Liver (tissue), 9 donors: Measurements from ENCODE around the gene PALMD. TPM values are rescaled to one million over a fixed set of nuclear protein-coding genes. Genes with fewer than 3 reads are reported as not detected.

Experiments
- DNase-seq: peaks from one replicate; pipeline ENCODE4 v3.0.0-alpha.2; 2017; ENCODE audit warnings: low spot score
- H3K27ac ChIP-seq, 2 donors: one replicate each; pipeline ENCODE4 v1.7.0; 2013; ENCODE audit warnings: inconsistent platforms in 2 of 2, low read length in 2 of 2, control low read depth in 1 of 2, low read depth in 1 of 2, mild to moderate bottlenecking in 1 of 2
- H3K27me3 ChIP-seq, 4 donors: one replicate each; pipeline versions ENCODE4 v1.6.1 to v1.7.0; 2013; ENCODE audit warnings: low read length in 3 of 4, inconsistent platforms in 1 of 4, mild to moderate bottlenecking in 1 of 4, moderate library complexity in 1 of 4; ENCODE audit not compliant: control insufficient read depth in 4 of 4, insufficient read depth in 4 of 4
- H3K36me3 ChIP-seq, 4 donors: one replicate each; pipeline versions ENCODE4 v1.6.1 to v1.7.0; 2013; ENCODE audit warnings: low read length in 3 of 4, mild to moderate bottlenecking in 3 of 4, low read depth in 1 of 4, moderate library complexity in 1 of 4; ENCODE audit not compliant: control insufficient read depth in 4 of 4, insufficient read depth in 3 of 4
- H3K4me1 ChIP-seq, 4 donors: one replicate each; pipeline versions ENCODE4 v1.6.1 to v1.7.0; 2013; ENCODE audit warnings: low read length in 3 of 4, mild to moderate bottlenecking in 3 of 4, moderate library complexity in 1 of 4; ENCODE audit not compliant: control insufficient read depth in 4 of 4, insufficient read depth in 4 of 4
- H3K4me3 ChIP-seq, 3 donors: one replicate each; pipeline versions ENCODE4 v1.6.1 to v1.7.0; 2013; ENCODE audit warnings: low read length in 3 of 3, control low read depth in 1 of 3, low read depth in 1 of 3, mild to moderate bottlenecking in 1 of 3
- H3K9ac ChIP-seq, 2 donors: one replicate each; pipeline ENCODE4 v1.7.0; 2013; ENCODE audit warnings: low read length in 2 of 2, mild to moderate bottlenecking in 2 of 2, moderate library complexity in 2 of 2, control low read depth in 1 of 2, low read depth in 1 of 2
- H3K9me3 ChIP-seq, 4 donors: one replicate each; pipeline versions ENCODE4 v1.6.1 to v1.7.0; 2013; ENCODE audit warnings: low read length in 3 of 4; ENCODE audit not compliant: control insufficient read depth in 4 of 4
- EGR1 ChIP-seq, 2 donors: IDR thresholded peaks; 2 replicates each; pipeline ENCODE4 v1.6.1; 2016 to 2018; ENCODE audit warnings: antibody characterized with exemption in 2 of 2, low read depth in 2 of 2
- FOXA1 ChIP-seq: IDR thresholded peaks from 2 replicates; pipeline ENCODE4 v1.6.1; 2016; ENCODE audit warnings: antibody characterized with exemption
- GABPA ChIP-seq, 2 donors: IDR thresholded peaks in 1 of 2; conservative IDR thresholded peaks in 1 of 2; 2 replicates each; pipeline ENCODE4 v1.6.1; 2016; ENCODE audit warnings: antibody characterized with exemption in 2 of 2, mild to moderate bottlenecking in 1 of 2, moderate library complexity in 1 of 2
- HNF4A ChIP-seq, 2 donors: conservative IDR thresholded peaks; 2 replicates each; pipeline ENCODE4 v1.6.1; 2016; ENCODE audit warnings: antibody characterized with exemption in 2 of 2, mild to moderate bottlenecking in 2 of 2
- HNF4G ChIP-seq: IDR thresholded peaks from 2 replicates; pipeline ENCODE4 v1.6.1; 2016; ENCODE audit warnings: antibody characterized with exemption
- MAX ChIP-seq: IDR thresholded peaks from 2 replicates; pipeline ENCODE4 v1.6.1; 2016; ENCODE audit warnings: antibody characterized with exemption
- NR2F2 ChIP-seq: IDR thresholded peaks from 2 replicates; pipeline ENCODE4 v1.6.1; 2016; ENCODE audit warnings: antibody characterized with exemption
- RAD21 ChIP-seq, 2 donors: IDR thresholded peaks; 2 replicates each; pipeline ENCODE4 v1.6.1; 2016; ENCODE audit warnings: antibody characterized with exemption in 2 of 2, mild to moderate bottlenecking in 2 of 2
- RXRA ChIP-seq, 2 donors: IDR thresholded peaks; 2 replicates each; pipeline ENCODE4 v1.6.1; 2017 to 2018; ENCODE audit warnings: antibody characterized with exemption in 2 of 2, mild to moderate bottlenecking in 1 of 2
- SP1 ChIP-seq: IDR thresholded peaks from 2 replicates; pipeline ENCODE4 v1.6.1; 2018; ENCODE audit warnings: antibody characterized with exemption, mild to moderate bottlenecking
- TAF1 ChIP-seq: conservative IDR thresholded peaks from 2 replicates; pipeline ENCODE4 v1.6.1; 2016; ENCODE audit warnings: antibody characterized with exemption, mild to moderate bottlenecking
- YY1 ChIP-seq: IDR thresholded peaks from 2 replicates; pipeline ENCODE4 v1.6.1; 2016; ENCODE audit warnings: antibody characterized with exemption, mild to moderate bottlenecking
- whole genome bisulfite sequencing: extraction: QIAGEN DNeasy Blood & Tissue Kit; methylation state at CpG from one replicate; pipeline ENCODE4 v1.1.7; 2013; 5-methylcytosine and 5-hydroxymethylcytosine counted together
- polyA plus RNA-seq, 2 donors: library from polyadenylated mRNA; stranded (reverse) in 1 of 2; unstranded in 1 of 2; fragments of 200-250 nt in 1 of 2; fragments of >200 nt in 1 of 2; fragmentation: Nextera tagmentation in 1 of 2; extraction: Ambion mirVana in 1 of 2; gene quantifications; one replicate each; pipeline versions ENCODE4 v1.2.1 to v1.2.3, GENCODE V29; 2013 to 2015
- total RNA-seq, 2 donors: library from RNA; depleted of rRNA; stranded (reverse); fragments of >200 nt; gene quantifications; one replicate each; pipeline ENCODE4 v1.2.3, GENCODE V29; 2014
- TF ChIP-seq, protein P1 (sequence below): IDR thresholded peaks from 2 replicates; pipeline ENCODE4 v1.6.1; 2016; ENCODE audit warnings: antibody characterized with exemption
- TF ChIP-seq, protein P2 (sequence below): IDR thresholded peaks from 2 replicates; pipeline ENCODE4 v1.6.1; 2016; ENCODE audit warnings: antibody characterized with exemption
- TF ChIP-seq, protein P3 (sequence below): IDR thresholded peaks from 2 replicates; pipeline ENCODE4 v1.6.1; 2016; ENCODE audit warnings: antibody characterized with exemption, mild to moderate bottlenecking
- donor health status: healthy.
- donor health status: healthy.
- donor health status: healthy.
- donor health status: healthy.
- donor health status: healthy.

PALMD gene
- total and polyA plus RNA-seq, 4 donors, result 9.7 to 24.0 (median 19.5) TPM

- peaks cover 5 to 25% (median 9%) of the 10 kb centered on the region in 4 donors for H3K36me3 ChIP-seq
- TF ChIP-seq RXRA (IDR thresholded peaks at IDR 0.05) (no peak), GABPA (IDR thresholded peaks at IDR 0.05 in 1 of 2, conservative IDR thresholded peaks at IDR 0.05 in 1 of 2) (no peak), RAD21 (IDR thresholded peaks at IDR 0.05) (no peak), MAX (no peak), TAF1 (no peak), YY1 (no peak), HNF4G (no peak), SP1 (no peak)
- TF ChIP-seq, protein P1, sequence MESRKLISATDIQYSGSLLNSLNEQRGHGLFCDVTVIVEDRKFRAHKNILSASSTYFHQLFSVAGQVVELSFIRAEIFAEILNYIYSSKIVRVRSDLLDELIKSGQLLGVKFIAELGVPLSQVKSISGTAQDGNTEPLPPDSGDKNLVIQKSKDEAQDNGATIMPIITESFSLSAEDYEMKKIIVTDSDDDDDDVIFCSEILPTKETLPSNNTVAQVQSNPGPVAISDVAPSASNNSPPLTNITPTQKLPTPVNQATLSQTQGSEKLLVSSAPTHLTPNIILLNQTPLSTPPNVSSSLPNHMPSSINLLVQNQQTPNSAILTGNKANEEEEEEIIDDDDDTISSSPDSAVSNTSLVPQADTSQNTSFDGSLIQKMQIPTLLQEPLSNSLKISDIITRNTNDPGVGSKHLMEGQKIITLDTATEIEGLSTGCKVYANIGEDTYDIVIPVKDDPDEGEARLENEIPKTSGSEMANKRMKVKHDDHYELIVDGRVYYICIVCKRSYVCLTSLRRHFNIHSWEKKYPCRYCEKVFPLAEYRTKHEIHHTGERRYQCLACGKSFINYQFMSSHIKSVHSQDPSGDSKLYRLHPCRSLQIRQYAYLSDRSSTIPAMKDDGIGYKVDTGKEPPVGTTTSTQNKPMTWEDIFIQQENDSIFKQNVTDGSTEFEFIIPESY, result no peak
- TF ChIP-seq, protein P2, sequence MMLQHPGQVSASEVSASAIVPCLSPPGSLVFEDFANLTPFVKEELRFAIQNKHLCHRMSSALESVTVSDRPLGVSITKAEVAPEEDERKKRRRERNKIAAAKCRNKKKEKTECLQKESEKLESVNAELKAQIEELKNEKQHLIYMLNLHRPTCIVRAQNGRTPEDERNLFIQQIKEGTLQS, result no peak
- TF ChIP-seq, protein P3, sequence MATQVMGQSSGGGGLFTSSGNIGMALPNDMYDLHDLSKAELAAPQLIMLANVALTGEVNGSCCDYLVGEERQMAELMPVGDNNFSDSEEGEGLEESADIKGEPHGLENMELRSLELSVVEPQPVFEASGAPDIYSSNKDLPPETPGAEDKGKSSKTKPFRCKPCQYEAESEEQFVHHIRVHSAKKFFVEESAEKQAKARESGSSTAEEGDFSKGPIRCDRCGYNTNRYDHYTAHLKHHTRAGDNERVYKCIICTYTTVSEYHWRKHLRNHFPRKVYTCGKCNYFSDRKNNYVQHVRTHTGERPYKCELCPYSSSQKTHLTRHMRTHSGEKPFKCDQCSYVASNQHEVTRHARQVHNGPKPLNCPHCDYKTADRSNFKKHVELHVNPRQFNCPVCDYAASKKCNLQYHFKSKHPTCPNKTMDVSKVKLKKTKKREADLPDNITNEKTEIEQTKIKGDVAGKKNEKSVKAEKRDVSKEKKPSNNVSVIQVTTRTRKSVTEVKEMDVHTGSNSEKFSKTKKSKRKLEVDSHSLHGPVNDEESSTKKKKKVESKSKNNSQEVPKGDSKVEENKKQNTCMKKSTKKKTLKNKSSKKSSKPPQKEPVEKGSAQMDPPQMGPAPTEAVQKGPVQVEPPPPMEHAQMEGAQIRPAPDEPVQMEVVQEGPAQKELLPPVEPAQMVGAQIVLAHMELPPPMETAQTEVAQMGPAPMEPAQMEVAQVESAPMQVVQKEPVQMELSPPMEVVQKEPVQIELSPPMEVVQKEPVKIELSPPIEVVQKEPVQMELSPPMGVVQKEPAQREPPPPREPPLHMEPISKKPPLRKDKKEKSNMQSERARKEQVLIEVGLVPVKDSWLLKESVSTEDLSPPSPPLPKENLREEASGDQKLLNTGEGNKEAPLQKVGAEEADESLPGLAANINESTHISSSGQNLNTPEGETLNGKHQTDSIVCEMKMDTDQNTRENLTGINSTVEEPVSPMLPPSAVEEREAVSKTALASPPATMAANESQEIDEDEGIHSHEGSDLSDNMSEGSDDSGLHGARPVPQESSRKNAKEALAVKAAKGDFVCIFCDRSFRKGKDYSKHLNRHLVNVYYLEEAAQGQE, result no peak
- H3K27me3 ChIP-seq, result no peaks in the 10 kb centered on the region
- H3K4me3 ChIP-seq, result no peak overlapping the region
- no peaks in the 10 kb centered on the region for H3K9me3 ChIP-seq
- no peak overlapping the region for H3K9ac ChIP-seq
- H3K4me1 ChIP-seq, result peaks cover 0 to 7% (median 4%) of the 10 kb centered on the region in 4 donors
- H3K27ac ChIP-seq, result no peak overlapping the region
- no peak for DNase-seq
- WGBS, result 96% methylated on average over 3 of the region's 3 CpGs
Observed at GRCh38 chr1:99723251-99723650, 77.3 kb downstream of the PALMD start.

GRCh38 chr1:99725996-99726395 is 80.1 kb downstream of the PALMD start:
- H3K27ac ChIP-seq, result no peak overlapping the region
- no peak overlapping the region for H3K4me3 ChIP-seq
- 76% methylated on average over 4 of the region's 4 CpGs for WGBS
- H3K36me3 ChIP-seq, result peaks cover 4 to 36% (median 12%) of the 10 kb centered on the region in 4 donors
- no peaks in the 10 kb centered on the region for H3K9me3 ChIP-seq
- DNase-seq, result no peak
- peaks cover 0 to 10% (median 6%) of the 10 kb centered on the region in 4 donors for H3K4me1 ChIP-seq
- no peak overlapping the region for H3K9ac ChIP-seq
- no peaks in the 10 kb centered on the region for H3K27me3 ChIP-seq
- TF ChIP-seq NR2F2, result no peak

DNA sequence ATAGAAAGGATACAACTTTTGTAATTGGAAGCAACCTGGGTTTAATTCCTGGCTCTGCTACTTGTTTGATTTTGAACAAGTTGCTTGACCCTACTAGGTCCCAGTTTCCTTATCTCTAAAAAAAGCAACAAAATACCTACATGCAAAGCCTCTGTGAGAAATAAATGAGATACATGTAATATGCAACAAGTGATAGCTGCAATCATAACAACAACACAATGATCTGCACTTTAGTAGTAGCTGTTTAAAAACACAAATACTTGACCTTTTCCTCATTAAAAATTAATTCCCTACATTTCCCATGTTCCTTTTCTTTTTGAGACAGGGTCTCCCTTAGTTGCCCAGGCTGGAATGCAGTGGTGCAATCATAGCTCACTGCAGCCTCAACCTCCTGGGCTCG is 80.5 kb downstream of the PALMD start:
- no peak for DNase-seq
- H3K27ac ChIP-seq, result no peak overlapping the region
- 93% methylated on average over 1 of the region's 1 CpG for WGBS
- H3K9me3 ChIP-seq, result no peaks in the 10 kb centered on the region
- H3K36me3 ChIP-seq, result peaks cover 4 to 36% (median 12%) of the 10 kb centered on the region in 4 donors
- no peaks in the 10 kb centered on the region for H3K27me3 ChIP-seq
- no peak overlapping the region for H3K4me3 ChIP-seq
- H3K4me1 ChIP-seq, result peaks cover 0 to 10% (median 6%) of the 10 kb centered on the region in 4 donors
- TF ChIP-seq HNF4A (conservative IDR thresholded peaks at IDR 0.05) (no peak), FOXA1 (no peak), EGR1 (IDR thresholded peaks at IDR 0.05; ENCODE audit: low read depth in 2 of 2) (no peak), RXRA (IDR thresholded peaks at IDR 0.05) (no peak)
- TF ChIP-seq, protein P2, result no peak
- H3K9ac ChIP-seq, result no peak overlapping the region
